ENCODE results near the gene DDRGK1.
"Not testable (repeated sequence)": the region's sequence is repeated elsewhere in the genome, so short reads cannot be mapped to it uniquely, and the experiment has no call there.

DDRGK1 gene

DNA sequence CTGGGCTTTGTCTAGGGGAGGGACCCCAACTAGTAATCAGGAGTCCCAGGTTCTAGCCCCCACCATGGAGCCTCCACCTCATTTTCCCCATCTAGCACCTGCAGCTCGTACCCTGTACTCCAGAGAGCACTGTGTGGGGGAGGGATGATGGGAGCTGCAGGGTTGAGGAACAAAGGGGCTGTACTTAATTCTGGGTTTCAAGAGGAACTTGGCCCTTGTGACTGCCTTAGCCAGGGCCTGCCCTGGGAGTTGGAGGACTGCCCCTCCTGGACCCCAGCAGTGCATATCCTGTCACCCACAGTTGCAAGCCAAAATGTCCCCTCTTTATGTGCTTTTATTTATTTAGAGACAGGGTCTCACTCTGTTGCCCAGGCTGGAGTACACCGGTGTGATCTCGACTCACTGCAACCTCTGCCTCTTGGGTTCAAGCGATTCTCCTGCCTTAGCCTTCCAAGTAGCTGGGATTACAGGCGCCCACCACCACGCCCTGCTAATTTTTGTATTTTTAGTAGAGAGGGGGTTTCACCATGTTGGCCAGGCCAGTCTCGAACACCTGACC is 11.0 kb upstream of the DDRGK1 start:
- not testable (repeated sequence) for DNase-seq

DNA sequence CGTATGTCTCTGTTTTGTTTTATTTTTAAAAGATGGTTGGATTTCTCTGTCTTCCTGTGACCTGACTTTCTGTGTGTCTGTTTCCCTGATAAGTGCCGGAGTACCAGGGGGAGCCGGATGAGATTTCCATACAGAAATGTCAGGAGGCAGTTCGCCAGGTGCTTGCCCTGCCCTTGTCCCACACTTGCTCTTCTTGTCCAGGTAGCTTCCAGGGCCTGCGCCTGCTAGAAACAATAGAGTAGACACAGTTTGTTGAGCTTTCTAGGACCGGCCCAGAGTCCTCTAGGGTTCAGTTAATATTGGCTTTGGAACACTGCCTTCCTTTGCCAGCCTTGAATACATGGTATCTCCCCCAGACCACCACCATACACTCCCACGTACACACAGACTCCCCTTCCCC is 8.7 kb upstream of the DDRGK1 start:
- no peak for DNase-seq

DNA sequence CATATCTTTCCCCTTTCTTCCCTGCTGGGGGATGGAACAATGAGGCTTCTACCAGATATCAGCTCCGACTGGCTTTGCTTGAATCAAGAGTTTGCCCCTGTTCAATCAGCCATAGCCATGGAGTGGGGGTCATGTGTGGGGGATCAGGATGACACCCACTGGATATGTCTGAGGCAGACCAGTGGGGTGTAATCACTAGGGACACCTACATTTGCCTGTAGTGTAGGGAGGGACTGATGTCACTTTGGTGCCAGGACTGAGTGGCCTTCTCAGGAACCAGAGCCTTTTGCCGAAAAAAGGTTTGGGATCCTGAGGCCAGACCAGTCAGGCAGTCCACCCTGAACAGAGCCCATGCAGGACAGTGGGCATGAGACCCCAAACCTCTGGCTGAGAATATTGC is 5.9 kb upstream of the DDRGK1 start:
- DNase-seq, result no peak

DNA sequence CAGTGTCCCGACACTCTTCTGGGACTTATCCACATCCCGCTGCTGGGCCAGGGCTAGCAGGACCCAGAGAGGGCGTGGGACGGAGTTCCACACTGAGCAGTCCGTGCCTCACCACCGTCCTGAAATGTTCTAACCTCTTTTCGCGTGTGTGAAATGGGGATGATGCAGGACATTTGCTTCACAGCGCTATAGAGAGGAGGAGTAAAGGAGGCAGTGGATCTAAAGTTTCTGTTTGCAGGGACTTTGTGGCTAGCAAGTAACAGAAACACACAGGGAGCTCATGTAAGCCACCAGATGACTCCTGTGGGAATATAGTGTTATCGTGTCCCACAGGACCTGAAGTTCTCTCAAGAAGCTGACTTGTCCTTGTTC is 5.5 kb upstream of the DDRGK1 start:
- DNase-seq, result peak in 1 of 5 donors; percentile 13

- peak in 4 of 5 donors; percentile 35 to 69 (median 42) for DNase-seq
Observed at GRCh38 chr20:3209257-3209945, 4.9 kb upstream of the DDRGK1 start, which contains the start of gene ITPA. ITPA (plus strand) TSS chr20:3209498; CDS start chr20:3209552, 54 bp downstream.

- peak in 1 of 5 donors; percentile 22 for DNase-seq
Observed at GRCh38 chr20:3208786-3209256, 4.3 kb upstream of the DDRGK1 start.

- peak in 1 of 5 donors; percentile 72 for DNase-seq
Observed at GRCh38 chr20:3203315-3204123, 963 bp downstream of the DDRGK1 start.

DNA sequence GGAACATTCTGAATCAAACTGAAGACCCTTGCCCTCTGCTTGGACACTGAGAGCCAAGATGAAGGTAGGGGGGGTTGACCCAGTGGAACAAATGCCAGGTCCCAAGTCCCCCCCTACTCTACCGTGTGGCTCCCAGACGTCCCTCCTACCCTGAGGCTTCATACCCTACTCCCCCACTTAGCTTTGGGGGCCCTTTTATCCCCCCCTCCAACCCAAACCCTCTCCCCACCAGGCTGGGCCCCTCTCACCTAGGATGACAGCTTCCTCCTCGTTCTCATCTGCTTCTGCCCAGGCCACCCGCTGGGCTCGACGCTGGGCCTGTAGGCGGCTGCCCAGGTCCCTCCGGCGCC is 1.5 kb downstream of the DDRGK1 start:
- DNase-seq, result no peak

DNA sequence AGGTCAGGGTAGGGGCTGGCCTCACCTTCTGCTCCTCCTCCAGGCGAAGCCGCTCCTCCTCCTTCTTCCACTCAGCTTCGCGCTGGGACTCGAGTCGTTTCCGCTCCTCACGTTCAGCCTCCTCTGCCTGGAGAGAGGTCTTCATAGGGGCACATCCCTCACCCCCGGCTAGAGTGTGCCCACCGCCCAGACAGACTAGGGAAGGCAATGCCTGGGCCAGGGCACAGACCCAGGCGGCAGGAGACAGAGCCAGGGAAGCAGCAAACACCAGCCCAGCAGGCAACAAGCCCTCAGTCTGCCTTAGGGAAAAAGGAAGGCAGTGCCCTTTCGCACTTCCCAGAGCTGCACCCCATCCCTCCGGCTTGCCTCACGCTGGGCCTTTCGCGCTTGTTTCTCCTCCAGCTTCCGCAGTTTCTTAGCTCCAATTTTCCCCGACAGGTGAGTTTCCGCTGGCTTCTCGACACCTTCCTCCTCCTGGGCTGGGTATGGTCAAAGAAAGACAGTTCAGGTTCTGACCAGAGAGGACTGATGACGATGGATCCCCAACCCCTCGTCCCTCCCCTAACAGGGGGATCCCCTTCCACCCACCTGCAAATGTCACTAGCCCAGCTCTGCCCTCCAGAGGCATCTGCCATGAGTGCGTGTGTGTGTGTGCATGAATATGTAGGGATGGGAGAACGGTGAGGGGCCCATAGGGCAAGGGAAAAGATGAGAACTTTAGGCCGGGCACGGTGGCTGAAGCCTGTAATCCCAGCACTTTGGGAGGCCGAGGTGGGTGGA is 4.3 kb downstream of the DDRGK1 start:
- DNase-seq, result no peak

DNA sequence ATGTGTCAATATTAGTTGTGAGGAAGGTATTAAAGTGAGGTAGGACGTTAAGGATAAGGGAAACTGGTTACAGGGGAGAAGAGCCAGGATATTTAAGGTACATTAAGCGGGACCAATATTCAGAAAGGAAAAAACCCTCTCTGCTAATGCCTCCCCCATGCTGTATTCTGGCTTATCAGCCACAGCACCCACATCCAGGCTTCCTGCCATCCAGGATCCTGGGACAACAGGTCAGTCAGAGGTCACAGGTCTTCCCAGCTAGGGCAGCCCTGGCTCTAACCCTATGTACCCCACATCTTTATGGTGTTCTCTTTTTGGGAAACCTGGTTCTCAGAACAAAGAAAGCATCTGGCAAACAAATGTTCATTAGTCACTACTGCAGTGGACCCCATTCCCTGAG is 5.3 kb downstream of the DDRGK1 start:
- DNase-seq, result no peak

DNA sequence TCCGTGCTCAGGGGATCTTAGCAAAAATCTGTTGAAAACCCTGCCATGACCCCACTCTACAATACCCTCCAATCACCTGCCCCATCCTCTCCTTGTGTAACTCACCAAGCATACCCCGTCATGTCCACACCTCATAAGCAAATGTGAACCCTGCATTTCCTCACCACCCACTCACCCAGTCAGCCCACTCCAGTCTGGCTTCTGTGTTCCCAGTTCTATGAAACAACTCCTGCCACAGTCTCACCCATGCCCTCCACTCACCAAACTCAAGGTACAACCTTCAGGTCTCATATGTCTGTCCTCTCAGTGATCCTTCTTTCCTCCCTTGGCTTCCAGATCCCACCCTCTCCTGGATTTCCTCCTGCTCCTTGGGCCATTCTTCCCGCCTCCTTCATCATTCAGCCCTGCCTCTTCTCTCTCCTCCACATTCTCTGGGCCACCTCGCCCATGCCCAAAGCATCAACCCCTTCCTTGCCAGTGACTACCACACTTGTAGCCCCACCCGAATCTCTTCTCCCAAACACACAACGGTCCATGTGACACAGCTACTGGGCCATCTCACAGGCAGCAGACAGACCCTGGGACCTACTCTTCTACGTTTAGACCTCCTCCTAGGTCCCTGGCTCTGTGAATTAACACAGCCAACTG is 8.8 kb downstream of the DDRGK1 start:
- no peak for DNase-seq

- DNase-seq, result no peak
Observed at GRCh38 chr20:3194617-3195280, 9.7 kb downstream of the DDRGK1 start.

- no peak for DNase-seq
Observed at GRCh38 chr20:3193806-3194616, 10.5 kb downstream of the DDRGK1 start.

DNA sequence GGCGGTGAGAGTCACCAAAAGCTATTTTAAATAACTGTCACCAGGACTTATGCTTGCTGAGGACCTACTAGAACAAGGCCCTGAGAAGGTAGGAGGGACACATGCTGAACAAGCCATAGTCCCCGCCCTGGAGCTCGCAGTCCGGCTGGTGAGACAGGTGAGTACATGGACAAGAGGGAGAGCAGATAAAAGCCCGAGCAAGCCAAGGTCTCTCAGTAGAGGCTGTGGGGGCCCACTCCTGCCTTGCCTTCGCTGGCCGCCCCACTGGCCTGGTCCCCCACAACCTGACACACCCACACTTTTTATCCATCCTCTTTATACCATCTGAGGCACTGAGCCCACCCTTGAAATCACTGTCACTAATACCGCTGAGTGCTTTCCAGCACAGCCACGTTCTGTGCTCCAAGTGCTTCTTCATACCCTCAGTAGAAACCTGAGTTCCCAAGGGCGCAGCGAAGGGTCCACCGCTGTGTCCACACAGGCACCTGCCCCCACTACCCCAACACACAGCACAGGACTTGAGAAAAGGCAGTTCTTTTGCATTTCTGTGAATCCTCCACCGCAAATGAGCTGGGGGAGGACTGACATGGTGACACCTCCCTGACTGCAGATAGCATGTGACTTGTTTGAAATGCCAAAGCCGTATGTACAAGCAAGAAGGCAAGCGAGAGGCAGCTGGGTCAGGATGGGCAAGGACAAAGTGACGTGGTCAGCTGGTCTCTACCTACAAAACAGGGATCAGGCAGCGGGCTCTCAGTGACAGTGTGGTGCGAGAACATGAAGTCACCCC is 12.1 kb downstream of the DDRGK1 start:
- no peak for DNase-seq

GRCh38 chr20:3190681-3191111 is 13.8 kb downstream of the DDRGK1 start:
- DNase-seq, result no peak

DNA sequence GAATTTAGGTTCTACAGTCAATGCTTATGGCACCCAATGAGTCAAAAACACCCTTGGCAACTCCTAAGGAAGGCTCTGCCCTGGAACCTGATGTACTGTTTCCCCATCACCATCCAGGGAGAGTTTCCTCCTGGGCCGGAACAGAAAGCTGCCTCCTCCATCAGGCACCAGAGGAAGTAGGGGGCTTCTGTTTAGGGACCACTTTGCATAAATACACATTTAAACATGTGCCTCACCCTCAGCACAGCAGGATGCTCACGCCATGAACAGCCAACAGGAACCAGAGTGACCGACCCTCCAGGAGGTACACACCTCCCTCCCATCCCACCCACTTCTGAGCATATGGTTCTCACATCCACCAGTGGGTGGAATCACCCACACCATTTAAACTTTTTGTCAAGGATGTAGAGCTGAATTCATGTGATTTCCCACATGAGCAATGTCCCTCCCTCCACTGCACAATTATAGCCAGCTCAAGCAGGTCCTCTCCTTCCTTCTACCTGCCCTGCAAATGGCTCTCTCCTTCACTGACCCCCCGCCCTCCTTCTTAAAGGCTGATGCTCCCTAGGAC is 14.8 kb downstream of the DDRGK1 start:
- no peak for DNase-seq

GRCh38 chr20:3188823-3189413 is 15.6 kb downstream of the DDRGK1 start:
- DNase-seq, result no peak

DNA sequence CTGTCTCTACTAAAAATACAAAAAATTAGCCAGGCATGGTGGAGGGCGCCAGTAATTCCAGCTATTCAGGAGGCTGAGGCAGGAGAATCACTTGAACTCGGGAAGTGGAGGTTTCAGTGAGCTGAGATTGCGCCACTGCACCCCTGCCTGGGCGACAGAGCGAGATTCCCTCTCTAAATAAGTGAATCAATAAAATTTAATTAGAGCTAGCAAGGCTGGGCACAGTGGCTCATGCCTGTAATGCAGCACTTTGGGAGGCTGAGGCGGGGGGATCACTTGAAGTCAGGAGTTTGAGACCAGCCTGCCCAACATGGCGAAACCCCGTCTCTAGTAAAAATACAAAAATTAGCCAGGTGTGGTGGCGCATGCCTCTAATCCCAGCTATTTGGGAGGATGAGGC is 16.6 kb downstream of the DDRGK1 start:
- not testable (repeated sequence) for DNase-seq

DNA sequence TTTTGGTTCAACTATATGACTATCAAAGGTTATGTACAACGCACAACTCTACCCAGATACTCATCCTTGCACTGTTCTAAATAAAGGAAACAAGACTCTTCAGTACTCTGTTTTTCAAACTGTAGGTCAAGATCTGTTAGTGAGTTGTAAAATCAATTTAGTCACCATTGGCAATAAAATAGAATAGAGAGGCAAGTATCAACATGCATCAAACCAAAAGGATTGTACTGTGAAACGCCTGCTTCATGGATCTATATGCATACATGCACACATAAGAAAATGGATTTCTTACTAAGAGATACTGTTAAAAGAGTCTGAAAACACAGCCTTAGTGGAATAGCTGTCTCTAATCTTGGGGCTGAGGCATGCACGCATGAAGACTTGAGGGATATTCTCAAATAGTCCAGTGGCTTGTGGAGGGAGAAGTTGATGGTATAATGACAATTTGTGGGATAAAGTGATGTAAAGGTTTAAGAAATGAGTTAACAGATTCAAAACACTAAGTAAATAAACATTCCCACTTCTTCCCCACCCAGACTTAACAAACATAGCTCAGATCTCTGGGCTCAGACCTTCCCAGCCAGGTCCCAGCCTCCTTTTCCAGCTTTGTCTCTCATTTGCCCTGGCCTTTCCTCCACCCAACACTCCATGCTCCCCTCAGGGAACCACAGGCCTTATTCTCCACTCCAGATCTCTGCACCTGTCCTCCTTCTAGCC is 20.4 kb downstream of the DDRGK1 start:
- DNase-seq, result no peak

Measured in T-helper 1 cell (primary cell).